Esophagus muscularis mucosa (tissue), 4 donors: ENCODE measurements around the gene ELAC2. TPM values are rescaled to one million over a fixed set of nuclear protein-coding genes. Genes with fewer than 3 reads are reported as not detected.
"Not testable (repeated sequence)": the region's sequence is repeated elsewhere in the genome, so short reads cannot be mapped to it uniquely, and the experiment has no call there.

ENCODE experiments used
- DNase-seq: peaks from one replicate; pipeline ENCODE4 v3.0.0-alpha.2; 2017; ENCODE audit errors: extremely low spot score
- H3K27ac ChIP-seq, 4 donors: fragments of 200-600 bp; sonication (generic); replicated peaks in 1 of 4; 1 replicate in 3 of 4; 2 replicates in 1 of 4; pipeline ENCODE4 v1.5.1; 2016 to 2019; ENCODE audit warnings: mild to moderate bottlenecking in 1 of 4
- H3K27me3 ChIP-seq, 4 donors: fragments of 200-600 bp; sonication (generic); one replicate each; pipeline versions ENCODE4 v1.5.1 to v1.6.0; 2016 to 2019
- H3K36me3 ChIP-seq, 4 donors: fragments of 200-600 bp; sonication (generic); one replicate each; pipeline ENCODE4 v1.5.1; 2016 to 2019
- H3K4me1 ChIP-seq, 4 donors: fragments of 200-600 bp; sonication (generic); one replicate each; pipeline ENCODE4 v1.5.1; 2016 to 2019
- H3K4me3 ChIP-seq, 4 donors: fragments of 200-600 bp; sonication (generic); 1 replicate in 2 of 4; 2 replicates in 2 of 4; pipeline ENCODE4 v1.5.1; 2016 to 2019; ENCODE audit warnings: mild to moderate bottlenecking in 4 of 4, moderate library complexity in 1 of 4
- H3K9me3 ChIP-seq, 4 donors: fragments of 200-600 bp; sonication (generic); 1 replicate in 3 of 4; 2 replicates in 1 of 4; pipeline ENCODE4 v1.5.1; 2016 to 2019
- EP300 ChIP-seq: sonication (generic); formaldehyde crosslinking; IDR thresholded peaks from one replicate; pipeline ENCODE4 v1.6.1; 2017; ENCODE audit warnings: antibody characterized with exemption
- POLR2A ChIP-seq: fragments of 450-650 bp; IDR thresholded peaks from one replicate; pipeline ENCODE4 v1.6.1; 2017; ENCODE audit warnings: antibody characterized with exemption, moderate library complexity, mild to moderate bottlenecking, low read depth
- POLR2AphosphoS5 ChIP-seq, 2 donors: sonication (generic); formaldehyde crosslinking; IDR thresholded peaks; one replicate each; pipeline ENCODE4 v1.6.1; 2017; ENCODE audit warnings: antibody characterized with exemption in 2 of 2
- WGBS: methylation state at CpG from one replicate; pipeline ENCODE4 v1.1.5; 2018; 5-methylcytosine and 5-hydroxymethylcytosine counted together
- intact Hi-C: fragments of 100-400 bp; cut with DNase I; formaldehyde crosslinking; loops from one replicate; pipeline ENCODE4 v1.15.1; 2023
- total RNA-seq, 4 donors: library from RNA; depleted of rRNA; stranded (reverse); fragments of >200 nt; gene quantifications; one replicate each; pipeline versions ENCODE4 v1.1.0 to v1.2.1, GENCODE V29; 2016
- TF ChIP-seq, protein P1 (sequence below), 3 experiments: fragments of 200-600 bp in 2 of 3; fragments of 450-650 bp in 1 of 3; sonication (generic) in 2 of 3; IDR thresholded peaks; one replicate each; pipeline ENCODE4 v1.5.1; 2017 to 2019; ENCODE audit warnings: antibody characterized with exemption in 3 of 3, mild to moderate bottlenecking in 2 of 3, moderate library complexity in 1 of 3

The ELAC2 gene
- total RNA-seq, 4 donors from 2014 or later, result 55.5 to 94.7 (median 90.1) TPM

GRCh38 chr17:12979826-12980500 lies 37.9 kb downstream of the ELAC2 start:
- Histone ChIP-seq H3K9me3 (no peaks in the 10 kb centered on the region), H3K36me3 (no peaks in the 10 kb centered on the region), H3K4me3 (no peak overlapping the region), H3K4me1 (peaks cover 5 to 15% (median 13%) of the 10 kb centered on the region in 4 donors), H3K27ac (no peak overlapping the region), H3K27me3 (no peaks in the 10 kb centered on the region)
- WGBS, result 89% methylated on average over 12 of the region's 12 CpGs
- DNase-seq, result no peak
- intact Hi-C loops, result no loop called here
- TF ChIP-seq EP300, result no peak
- no peak for TF ChIP-seq POLR2A
- no peak for TF ChIP-seq POLR2AphosphoS5 (IDR thresholded peaks at IDR 0.05)
- TF ChIP-seq, protein P1, sequence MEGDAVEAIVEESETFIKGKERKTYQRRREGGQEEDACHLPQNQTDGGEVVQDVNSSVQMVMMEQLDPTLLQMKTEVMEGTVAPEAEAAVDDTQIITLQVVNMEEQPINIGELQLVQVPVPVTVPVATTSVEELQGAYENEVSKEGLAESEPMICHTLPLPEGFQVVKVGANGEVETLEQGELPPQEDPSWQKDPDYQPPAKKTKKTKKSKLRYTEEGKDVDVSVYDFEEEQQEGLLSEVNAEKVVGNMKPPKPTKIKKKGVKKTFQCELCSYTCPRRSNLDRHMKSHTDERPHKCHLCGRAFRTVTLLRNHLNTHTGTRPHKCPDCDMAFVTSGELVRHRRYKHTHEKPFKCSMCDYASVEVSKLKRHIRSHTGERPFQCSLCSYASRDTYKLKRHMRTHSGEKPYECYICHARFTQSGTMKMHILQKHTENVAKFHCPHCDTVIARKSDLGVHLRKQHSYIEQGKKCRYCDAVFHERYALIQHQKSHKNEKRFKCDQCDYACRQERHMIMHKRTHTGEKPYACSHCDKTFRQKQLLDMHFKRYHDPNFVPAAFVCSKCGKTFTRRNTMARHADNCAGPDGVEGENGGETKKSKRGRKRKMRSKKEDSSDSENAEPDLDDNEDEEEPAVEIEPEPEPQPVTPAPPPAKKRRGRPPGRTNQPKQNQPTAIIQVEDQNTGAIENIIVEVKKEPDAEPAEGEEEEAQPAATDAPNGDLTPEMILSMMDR (IDR thresholded peaks at IDR 0.05), result no peak

GRCh38 chr17:12979246-12979645 lies 38.6 kb downstream of the ELAC2 start:
- intact Hi-C loops, result no loop called here
- 87% methylated on average over 5 of the region's 5 CpGs for WGBS
- TF ChIP-seq, protein P1 (IDR thresholded peaks at IDR 0.05), result no peak
- no peak for TF ChIP-seq POLR2AphosphoS5 (IDR thresholded peaks at IDR 0.05)
- no peak for TF ChIP-seq POLR2A
- TF ChIP-seq EP300, result no peak

DNA sequence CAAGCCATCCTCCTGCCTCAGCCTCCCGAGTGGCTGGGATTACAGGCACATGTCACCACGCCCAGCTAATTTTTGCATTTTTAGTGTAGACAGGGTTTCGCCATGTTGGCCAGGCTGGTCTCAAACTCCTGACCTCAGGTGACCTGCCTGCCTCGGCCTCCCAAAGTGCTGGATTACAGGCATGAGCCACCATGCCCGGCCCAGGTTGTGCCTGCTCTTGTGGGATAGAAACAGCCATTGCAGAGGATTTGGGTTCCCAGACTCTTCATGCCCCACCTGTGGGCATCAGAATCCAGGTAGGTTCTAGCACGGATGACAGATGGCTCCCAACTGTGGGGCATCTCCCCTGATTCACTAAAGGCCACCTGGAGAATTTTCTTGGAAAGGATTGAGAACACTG lies 39.0 kb downstream of the ELAC2 start:
- H3K4me3 ChIP-seq, intact Hi-C loops, H3K36me3 ChIP-seq, H3K27me3 ChIP-seq, H3K9me3 ChIP-seq, DNase-seq, H3K27ac ChIP-seq: not testable (repeated sequence)
- 91% methylated on average over 5 of the region's 6 CpGs for WGBS
- peaks cover 8 to 13% (median 12%) of the 10 kb centered on the region in 4 donors for H3K4me1 ChIP-seq

More at GRCh38 chr17:12979246-12979645, 38.6 kb downstream of the ELAC2 start:
- H3K36me3 ChIP-seq, result no peaks in the 10 kb centered on the region
- H3K27ac ChIP-seq, result no peak overlapping the region
- H3K9me3 ChIP-seq, result no peaks in the 10 kb centered on the region
- H3K4me3 ChIP-seq, result no peak overlapping the region
- H3K27me3 ChIP-seq, result peaks cover 0 to under 1% (median 0%) of the 10 kb centered on the region in 4 donors
- no peak for DNase-seq
- H3K4me1 ChIP-seq, result peaks cover 3 to 13% (median 11%) of the 10 kb centered on the region in 4 donors

DNA sequence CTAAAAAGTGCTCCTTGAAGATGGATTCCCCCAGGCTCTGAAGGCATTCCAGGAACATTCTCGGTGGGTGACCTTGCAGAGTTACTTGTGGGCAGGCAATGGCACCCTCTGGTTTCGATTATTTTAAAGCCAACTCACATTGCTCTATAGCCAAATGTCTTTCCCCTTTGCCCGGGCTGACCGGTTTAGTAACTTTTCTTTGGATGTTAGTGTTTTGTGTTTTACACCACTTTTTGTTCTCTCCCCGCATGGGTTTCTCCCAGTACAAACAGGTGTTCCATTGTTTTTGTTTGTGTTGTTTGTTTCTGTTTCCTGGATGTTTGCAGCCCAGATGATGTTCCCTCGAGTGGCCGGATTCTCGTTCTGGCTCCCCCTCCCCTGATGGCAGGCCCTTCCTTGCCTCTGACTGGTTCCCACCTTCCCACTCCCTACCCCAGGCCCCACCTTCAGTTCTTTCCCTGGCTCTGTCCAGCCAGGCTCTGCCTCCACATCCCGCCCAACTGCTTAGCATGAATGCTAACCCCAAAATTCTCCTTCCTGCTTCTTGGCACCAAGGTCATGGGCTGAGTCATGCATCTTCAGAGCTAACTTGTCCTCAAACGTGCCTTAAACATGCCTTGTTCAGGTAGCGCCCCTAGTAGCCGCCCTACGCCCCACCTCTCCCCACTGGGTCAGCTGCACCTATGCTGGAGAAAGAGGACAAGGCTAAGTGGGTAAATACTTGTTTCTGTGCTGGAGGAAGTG lies 40.6 kb downstream of the ELAC2 start:
- no peaks in the 10 kb centered on the region for H3K36me3 ChIP-seq
- TF ChIP-seq, protein P1 (IDR thresholded peaks at IDR 0.05), result no peak
- TF ChIP-seq POLR2AphosphoS5 (IDR thresholded peaks at IDR 0.05) (no peak), POLR2A (no peak), EP300 (no peak)
- intact Hi-C loops, result no loop called here
- 78% methylated on average over 13 of the region's 13 CpGs for WGBS
- H3K4me3 ChIP-seq, result no peak overlapping the region
- H3K27ac ChIP-seq, result no peak overlapping the region
- no peaks in the 10 kb centered on the region for H3K9me3 ChIP-seq
- peaks cover 0 to 10% (median 0%) of the 10 kb centered on the region in 4 donors for H3K27me3 ChIP-seq
- H3K4me1 ChIP-seq, result peaks cover 13 to 16% (median 15%) of the 10 kb centered on the region in 4 donors
- no peak for DNase-seq

GRCh38 chr17:12974005-12974531 lies 43.8 kb downstream of the ELAC2 start:
- Histone ChIP-seq H3K9me3 (no peaks in the 10 kb centered on the region), H3K4me3 (peak overlapping the region; percentile 51 to 61 (median 54)), H3K36me3 (no peaks in the 10 kb centered on the region), H3K27me3 (peaks cover 0 to 10% (median 0%) of the 10 kb centered on the region in 4 donors), H3K27ac (peak overlapping the region in 1 of 4 donors; percentile 33), H3K4me1 (peaks cover 13 to 16% (median 15%) of the 10 kb centered on the region in 4 donors)
- intact Hi-C loops, result no loop called here
- no peak for DNase-seq
- 10% methylated on average over 6 of the region's 40 CpGs for WGBS
- no peak for TF ChIP-seq EP300
- TF ChIP-seq POLR2AphosphoS5 (IDR thresholded peaks at IDR 0.05), result no peak
- TF ChIP-seq, protein P1 (IDR thresholded peaks at IDR 0.05), result no peak
- no peak for TF ChIP-seq POLR2A
